ENCODE data around the gene DICER1. TPM values are rescaled to one million over a fixed set of nuclear protein-coding genes. Genes with fewer than 3 reads are reported as not detected.

The DICER1 gene
- total and polyA plus RNA-seq, 2 experiments from 2014 or later: 20.0 to 111 TPM

DNA sequence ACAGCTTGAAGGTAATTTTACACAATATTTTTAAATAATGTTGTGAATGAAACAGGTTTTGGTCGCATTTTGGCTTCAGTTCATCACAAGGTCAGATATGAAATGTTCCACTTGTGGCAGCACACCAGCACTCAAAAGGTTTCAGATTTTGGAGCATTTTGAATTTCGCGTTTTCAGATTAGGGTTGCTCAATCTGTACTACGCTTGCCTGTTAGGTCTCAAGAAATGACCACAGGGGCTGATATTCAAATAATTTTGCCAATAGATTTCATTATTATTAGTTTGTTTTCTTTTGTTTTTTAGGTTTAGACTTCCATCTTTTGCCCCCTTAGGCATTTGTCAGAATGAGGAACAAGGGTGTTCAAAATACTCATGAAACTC, 29.8 kb downstream of the DICER1 start:
- no peak for DNase-seq (ENCODE audit: low spot score)
- TF ChIP-seq, protein P1, sequence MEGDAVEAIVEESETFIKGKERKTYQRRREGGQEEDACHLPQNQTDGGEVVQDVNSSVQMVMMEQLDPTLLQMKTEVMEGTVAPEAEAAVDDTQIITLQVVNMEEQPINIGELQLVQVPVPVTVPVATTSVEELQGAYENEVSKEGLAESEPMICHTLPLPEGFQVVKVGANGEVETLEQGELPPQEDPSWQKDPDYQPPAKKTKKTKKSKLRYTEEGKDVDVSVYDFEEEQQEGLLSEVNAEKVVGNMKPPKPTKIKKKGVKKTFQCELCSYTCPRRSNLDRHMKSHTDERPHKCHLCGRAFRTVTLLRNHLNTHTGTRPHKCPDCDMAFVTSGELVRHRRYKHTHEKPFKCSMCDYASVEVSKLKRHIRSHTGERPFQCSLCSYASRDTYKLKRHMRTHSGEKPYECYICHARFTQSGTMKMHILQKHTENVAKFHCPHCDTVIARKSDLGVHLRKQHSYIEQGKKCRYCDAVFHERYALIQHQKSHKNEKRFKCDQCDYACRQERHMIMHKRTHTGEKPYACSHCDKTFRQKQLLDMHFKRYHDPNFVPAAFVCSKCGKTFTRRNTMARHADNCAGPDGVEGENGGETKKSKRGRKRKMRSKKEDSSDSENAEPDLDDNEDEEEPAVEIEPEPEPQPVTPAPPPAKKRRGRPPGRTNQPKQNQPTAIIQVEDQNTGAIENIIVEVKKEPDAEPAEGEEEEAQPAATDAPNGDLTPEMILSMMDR (IDR thresholded peaks at IDR 0.05; ENCODE audit: poor library complexity): no peak
- TF ChIP-seq EZH2phosphoT487 (IDR thresholded peaks at IDR 0.05; ENCODE audit: low read depth, severe bottlenecking, unreplicated experiment): no peak
- TF ChIP-seq EZH2 (IDR thresholded peaks at IDR 0.05; ENCODE audit: borderline replicate concordance): no peak
- Histone ChIP-seq H3K27me3 (no peaks in the 10 kb centered on the region), H3K79me2 (peaks cover 44% of the 10 kb centered on the region), H3K9me2 (replicated peaks; ENCODE audit: insufficient read depth) (no peaks in the 10 kb centered on the region), H3K4me2 (no peak overlapping the region), H3K27ac (no peak overlapping the region), H4K20me1 (ENCODE audit: insufficient read depth, poor library complexity, severe bottlenecking) (no peaks in the 10 kb centered on the region), H3K9me3 (ENCODE audit: low read depth) (no peaks in the 10 kb centered on the region), H3K36me3 (replicated peaks; ENCODE audit: insufficient read depth, low read depth) (no peaks in the 10 kb centered on the region), H3K4me3 (no peak overlapping the region), H3K4me1 (ENCODE audit: insufficient read depth) (peaks cover under 1% of the 10 kb centered on the region), H2AFZ (no peak overlapping the region)
- 92% methylated on average over 4 of the region's 4 CpGs for WGBS (ENCODE audit: low lambda C conversion rate, missing lambda C conversion rate)

DNA sequence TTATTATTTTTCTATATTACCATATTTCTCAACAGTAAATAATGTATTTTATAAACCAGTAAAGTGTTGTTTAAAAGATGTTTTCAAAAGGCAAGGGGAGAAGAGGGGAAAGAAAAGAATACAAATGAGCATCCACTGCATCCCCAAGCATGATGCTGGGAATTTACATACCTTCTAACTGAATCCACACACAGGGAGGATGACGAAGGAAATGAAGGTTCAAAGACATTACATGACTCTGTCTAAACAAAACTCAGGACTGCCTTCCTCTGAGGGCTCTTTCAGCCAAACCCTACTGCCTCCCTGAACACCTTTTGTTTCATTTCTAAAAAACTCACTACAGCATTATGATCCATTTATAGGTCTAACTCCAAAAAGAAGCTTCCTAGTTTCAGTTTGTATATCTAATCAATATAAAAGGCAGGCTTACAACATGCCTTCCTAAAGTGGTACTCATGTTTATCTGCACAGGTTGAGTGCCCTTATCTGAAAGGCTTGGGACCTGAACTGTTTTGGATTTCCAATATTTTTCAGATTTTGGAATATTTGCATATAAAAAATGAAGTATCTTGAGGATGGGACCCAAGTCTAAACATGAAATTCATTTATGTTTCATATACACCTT, 30.3 kb downstream of the DICER1 start:
- no peaks in the 10 kb centered on the region for H3K4me1 ChIP-seq (ENCODE audit: insufficient read depth)
- no peak for DNase-seq (ENCODE audit: low spot score)
- H3K36me3 ChIP-seq (replicated peaks; ENCODE audit: insufficient read depth, low read depth): no peaks in the 10 kb centered on the region
- no peak overlapping the region for H3K4me3 ChIP-seq
- H3K9me2 ChIP-seq (replicated peaks; ENCODE audit: insufficient read depth): no peaks in the 10 kb centered on the region
- H3K27me3 ChIP-seq: no peaks in the 10 kb centered on the region
- no peak overlapping the region for H3K27ac ChIP-seq
- no peaks in the 10 kb centered on the region for H4K20me1 ChIP-seq (ENCODE audit: insufficient read depth, poor library complexity, severe bottlenecking)
- no peaks in the 10 kb centered on the region for H3K9me3 ChIP-seq (ENCODE audit: low read depth)
- no peak overlapping the region for H3K4me2 ChIP-seq
- 89% methylated on average over 1 of the region's 1 CpG for WGBS (ENCODE audit: low lambda C conversion rate, missing lambda C conversion rate)
- H2AFZ ChIP-seq: no peak overlapping the region
- TF ChIP-seq, protein P1 (IDR thresholded peaks at IDR 0.05; ENCODE audit: poor library complexity): no peak
- TF ChIP-seq EZH2phosphoT487 (IDR thresholded peaks at IDR 0.05; ENCODE audit: low read depth, severe bottlenecking, unreplicated experiment): no peak
- H3K79me2 ChIP-seq: peaks cover 43% of the 10 kb centered on the region

DNA sequence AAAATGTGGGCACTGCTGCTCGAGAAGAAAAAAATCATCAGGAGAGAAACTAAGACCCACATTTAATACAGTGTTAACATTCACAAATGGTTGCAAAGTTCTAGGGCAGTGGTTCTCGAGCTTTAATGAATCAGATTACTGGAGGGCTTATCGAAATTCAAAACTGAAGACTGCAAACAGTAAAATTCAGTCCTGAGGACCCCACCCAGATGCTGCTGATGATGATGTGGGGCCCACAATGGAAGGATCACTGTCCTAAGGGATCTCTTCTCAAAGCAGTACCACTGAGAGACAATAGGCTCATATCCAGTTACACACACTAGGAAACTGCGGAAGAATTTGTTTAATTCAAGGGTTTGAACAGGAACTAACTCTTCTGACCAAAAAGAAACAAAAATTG, 31.4 kb downstream of the DICER1 start:
- 82% methylated on average over 3 of the region's 4 CpGs for WGBS (ENCODE audit: low lambda C conversion rate, missing lambda C conversion rate)
- TF ChIP-seq EZH2 (IDR thresholded peaks at IDR 0.05; ENCODE audit: borderline replicate concordance) (no peak), EZH2phosphoT487 (IDR thresholded peaks at IDR 0.05; ENCODE audit: low read depth, severe bottlenecking, unreplicated experiment) (no peak)
- TF ChIP-seq, protein P1 (IDR thresholded peaks at IDR 0.05; ENCODE audit: poor library complexity): no peak
- Histone ChIP-seq H3K27me3 (no peaks in the 10 kb centered on the region), H3K4me1 (ENCODE audit: insufficient read depth) (no peaks in the 10 kb centered on the region), H2AFZ (no peak overlapping the region), H3K27ac (no peak overlapping the region), H3K36me3 (replicated peaks; ENCODE audit: insufficient read depth, low read depth) (no peaks in the 10 kb centered on the region), H3K4me2 (no peak overlapping the region), H4K20me1 (ENCODE audit: insufficient read depth, poor library complexity, severe bottlenecking) (no peaks in the 10 kb centered on the region), H3K4me3 (no peak overlapping the region), H3K9me2 (replicated peaks; ENCODE audit: insufficient read depth) (no peaks in the 10 kb centered on the region), H3K79me2 (peaks cover 39% of the 10 kb centered on the region), H3K9me3 (ENCODE audit: low read depth) (no peaks in the 10 kb centered on the region)
- DNase-seq (ENCODE audit: low spot score): no peak

All from hepatocyte (in vitro differentiated cells).